RCC 7860 (cell line): ENCODE measurements around the gene COL18A1.
"Not testable (repeated sequence)": the region's sequence is repeated elsewhere in the genome, so short reads cannot be mapped to it uniquely, and the experiment has no call there.

ENCODE experiments used
- DNase-seq: peaks from one replicate; pipeline ENCODE4 v3.0.0-alpha.2; 2015; ENCODE audit warnings: low spot score
- FAIRE-seq: peaks from 2 replicates; lab custom pipeline; 2012; peaks lifted over from hg19 to GRCh38; lab: Jason Lieb, UNC

Gene COL18A1

GRCh38 chr21:45438391-45439145 is 33.6 kb downstream of the COL18A1 start:
- FAIRE-seq (no peak), DNase-seq (no peak)

GRCh38 chr21:45439161-45439872 is 34.4 kb downstream of the COL18A1 start:
- peak; percentile 78 for FAIRE-seq
- peak; percentile 92 for DNase-seq

GRCh38 chr21:45439901-45440461 is 35.0 kb downstream of the COL18A1 start:
- FAIRE-seq = no peak
- DNase-seq = no peak

- no peak for FAIRE-seq
Measured at GRCh38 chr21:45440736-45441350, 35.9 kb downstream of the COL18A1 start.

GRCh38 chr21:45441431-45442255 is 36.7 kb downstream of the COL18A1 start:
- DNase-seq (no peak), FAIRE-seq (no peak)

More at GRCh38 chr21:45440736-45441350, 35.9 kb downstream of the COL18A1 start:
- no peak for DNase-seq

GRCh38 chr21:45442276-45442675 is 37.3 kb downstream of the COL18A1 start:
- DNase-seq (no peak), FAIRE-seq (no peak)

- FAIRE-seq, DNase-seq: not testable (repeated sequence)
Measured at GRCh38 chr21:45442686-45443594, 38.0 kb downstream of the COL18A1 start.

- no peak for FAIRE-seq
- no peak for DNase-seq
Measured at GRCh38 chr21:45443595-45444181, 38.7 kb downstream of the COL18A1 start.

GRCh38 chr21:45444385-45444784 is 39.4 kb downstream of the COL18A1 start:
- DNase-seq (no peak), FAIRE-seq (no peak)

- no peak for FAIRE-seq
- no peak for DNase-seq
Measured at GRCh38 chr21:45445369-45445768, 40.4 kb downstream of the COL18A1 start.

- no peak for FAIRE-seq
Measured at GRCh38 chr21:45447821-45448220, 42.9 kb downstream of the COL18A1 start.

GRCh38 chr21:45448283-45448809 is 43.4 kb downstream of the COL18A1 start:
- no peak for DNase-seq

More at GRCh38 chr21:45447821-45448220, 42.9 kb downstream of the COL18A1 start:
- no peak for DNase-seq

GRCh38 chr21:45448810-45449657 is 44.1 kb downstream of the COL18A1 start:
- DNase-seq = no peak

More at GRCh38 chr21:45448283-45448809, 43.4 kb downstream of the COL18A1 start:
- no peak for FAIRE-seq

GRCh38 chr21:45449658-45450422 is 44.9 kb downstream of the COL18A1 start:
- FAIRE-seq (no peak), DNase-seq (no peak)

More at GRCh38 chr21:45448810-45449657, 44.1 kb downstream of the COL18A1 start:
- no peak for FAIRE-seq

- DNase-seq = no peak
- FAIRE-seq = no peak
Measured at GRCh38 chr21:45450423-45451090, 45.6 kb downstream of the COL18A1 start.

GRCh38 chr21:45451091-45451740 is 46.3 kb downstream of the COL18A1 start:
- DNase-seq (no peak), FAIRE-seq (no peak)
